ENCODE data around the gene BORCS8.

DNA sequence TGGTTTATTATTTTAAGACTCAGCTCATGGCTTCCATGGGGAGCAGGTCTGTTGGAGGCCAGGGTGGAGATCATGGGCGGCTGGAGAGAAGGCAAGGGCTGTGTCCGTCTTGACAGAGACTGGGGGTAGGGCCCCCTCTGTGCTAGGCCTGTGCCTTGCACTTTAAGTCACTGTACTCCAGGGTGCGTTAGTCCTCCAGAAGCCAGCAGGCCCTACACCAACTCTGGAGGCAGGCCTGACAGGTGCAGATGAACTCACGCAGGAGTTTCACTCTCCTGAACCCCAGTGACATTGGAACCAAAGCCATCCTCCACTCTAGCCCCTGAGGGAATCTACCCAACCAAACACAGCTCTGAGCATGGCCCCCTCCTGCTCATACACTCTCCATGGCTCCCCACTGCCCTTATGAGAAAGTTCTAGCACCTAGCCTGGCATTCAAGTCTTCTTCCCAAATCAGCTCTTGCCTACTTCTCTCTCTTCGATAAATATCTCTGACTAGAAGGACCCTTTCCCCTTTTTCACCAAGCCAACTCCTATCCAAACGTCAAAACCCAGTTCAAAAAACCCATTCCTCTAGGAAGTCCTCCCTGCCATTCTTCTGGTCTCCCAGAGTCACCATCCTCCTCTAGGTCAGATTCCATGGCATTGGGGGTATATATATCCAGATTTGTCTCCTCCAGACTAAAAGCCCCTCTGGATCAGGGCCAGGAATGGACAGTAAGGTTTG is 37.0 kb downstream of the BORCS8 start:
- TF ChIP-seq CTCF (IDR thresholded peaks at IDR 0.05) (no peak), POLR2A (IDR thresholded peaks at IDR 0.05) (no peak), POLR2AphosphoS5 (IDR thresholded peaks at IDR 0.05) (no peak)

All from gastroesophageal sphincter (tissue), 3 donors.